ENCODE results near the gene MMP23B.

DNA sequence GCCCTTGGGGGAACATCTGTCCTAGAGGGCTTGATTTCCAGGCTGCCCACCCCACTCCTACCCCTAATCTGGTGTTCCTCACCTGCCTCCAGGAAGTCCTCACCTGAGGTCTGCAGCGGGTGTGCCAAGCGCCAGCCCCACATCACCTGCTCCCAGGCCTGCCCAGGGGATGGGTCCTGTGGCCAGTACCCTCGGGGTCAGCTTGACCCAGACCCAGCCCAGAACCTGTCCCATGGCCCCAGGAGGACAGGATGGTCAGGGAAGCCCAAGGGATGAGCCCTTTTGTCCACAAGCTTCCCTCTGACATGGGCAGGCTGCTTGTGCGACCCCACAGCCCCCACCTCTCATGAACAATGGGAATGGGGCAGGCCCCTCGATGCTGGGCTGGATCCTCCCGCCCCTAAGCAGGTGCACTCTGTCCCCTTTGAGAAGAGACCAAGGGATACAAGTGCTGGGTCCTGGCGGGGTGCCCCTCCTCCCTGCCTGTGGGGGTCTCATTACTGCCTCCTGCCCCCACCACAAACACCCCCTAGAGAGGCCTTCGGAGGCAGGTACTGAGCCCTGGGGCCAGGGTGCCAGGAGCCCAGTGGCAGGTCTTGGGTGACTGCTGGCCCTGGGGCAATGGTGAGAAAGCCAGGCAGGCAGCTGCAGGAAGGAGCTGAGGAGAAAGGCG lies 13.4 kb upstream of the MMP23B start:
- TF ChIP-seq, protein P1, sequence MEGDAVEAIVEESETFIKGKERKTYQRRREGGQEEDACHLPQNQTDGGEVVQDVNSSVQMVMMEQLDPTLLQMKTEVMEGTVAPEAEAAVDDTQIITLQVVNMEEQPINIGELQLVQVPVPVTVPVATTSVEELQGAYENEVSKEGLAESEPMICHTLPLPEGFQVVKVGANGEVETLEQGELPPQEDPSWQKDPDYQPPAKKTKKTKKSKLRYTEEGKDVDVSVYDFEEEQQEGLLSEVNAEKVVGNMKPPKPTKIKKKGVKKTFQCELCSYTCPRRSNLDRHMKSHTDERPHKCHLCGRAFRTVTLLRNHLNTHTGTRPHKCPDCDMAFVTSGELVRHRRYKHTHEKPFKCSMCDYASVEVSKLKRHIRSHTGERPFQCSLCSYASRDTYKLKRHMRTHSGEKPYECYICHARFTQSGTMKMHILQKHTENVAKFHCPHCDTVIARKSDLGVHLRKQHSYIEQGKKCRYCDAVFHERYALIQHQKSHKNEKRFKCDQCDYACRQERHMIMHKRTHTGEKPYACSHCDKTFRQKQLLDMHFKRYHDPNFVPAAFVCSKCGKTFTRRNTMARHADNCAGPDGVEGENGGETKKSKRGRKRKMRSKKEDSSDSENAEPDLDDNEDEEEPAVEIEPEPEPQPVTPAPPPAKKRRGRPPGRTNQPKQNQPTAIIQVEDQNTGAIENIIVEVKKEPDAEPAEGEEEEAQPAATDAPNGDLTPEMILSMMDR (conservative IDR thresholded peaks at IDR 0.05; ENCODE audit: low read depth in 2 of 2), result no peak
- TF ChIP-seq EZH2 (IDR thresholded peaks at IDR 0.05; ENCODE audit: low read depth, unreplicated experiment), result no peak
- no peak for TF ChIP-seq EZH2phosphoT487 (IDR thresholded peaks at IDR 0.05; ENCODE audit: unreplicated experiment)

Data from GM23338 (cell line).